GM19463 (cell line): ENCODE results near the gene AP1S3.

Experiments used
- ATAC-seq: cut with Tn5 transposase; IDR thresholded peaks from one replicate; pipeline ENCODE4 v1.9.1; 2021; ENCODE audit warnings: mild to moderate bottlenecking, moderate library complexity; ENCODE audit not compliant: unreplicated experiment

AP1S3 gene

GRCh38 chr2:223764796-223765195, 72.6 kb downstream of the AP1S3 start:
- no peak for ATAC-seq

- no peak for ATAC-seq
These were observed 74.5 kb downstream of the AP1S3 start for GRCh38 chr2:223762853-223763252.

GRCh38 chr2:223761746-223762145, 75.6 kb downstream of the AP1S3 start:
- ATAC-seq: peak; percentile 58

GRCh38 chr2:223760838-223761502, 76.4 kb downstream of the AP1S3 start:
- peak; percentile 88 for ATAC-seq

- ATAC-seq: no peak
These were observed 77.6 kb downstream of the AP1S3 start for GRCh38 chr2:223759569-223760430.

- no peak for ATAC-seq
These were observed 79.1 kb downstream of the AP1S3 start for GRCh38 chr2:223758131-223758840.

GRCh38 chr2:223753940-223754339, 83.4 kb downstream of the AP1S3 start:
- ATAC-seq: no peak

GRCh38 chr2:223751012-223751411, 86.4 kb downstream of the AP1S3 start:
- no peak for ATAC-seq

GRCh38 chr2:223747392-223748042, 89.9 kb downstream of the AP1S3 start:
- no peak for ATAC-seq

GRCh38 chr2:223746611-223747010, 90.8 kb downstream of the AP1S3 start:
- ATAC-seq: no peak

- no peak for ATAC-seq
These were observed 92.8 kb downstream of the AP1S3 start for GRCh38 chr2:223744580-223744979.

GRCh38 chr2:223740679-223741078, 96.7 kb downstream of the AP1S3 start:
- no peak for ATAC-seq

GRCh38 chr2:223737207-223737606, 100.2 kb downstream of the AP1S3 start:
- ATAC-seq: no peak

GRCh38 chr2:223736488-223736887, 100.9 kb downstream of the AP1S3 start:
- ATAC-seq: no peak

- no peak for ATAC-seq
These were observed 101.6 kb downstream of the AP1S3 start for GRCh38 chr2:223735659-223736244.

- no peak for ATAC-seq
These were observed 102.2 kb downstream of the AP1S3 start for GRCh38 chr2:223735035-223735640.

- ATAC-seq: no peak
These were observed 103.0 kb downstream of the AP1S3 start for GRCh38 chr2:223734346-223734745.

GRCh38 chr2:223732346-223732745, 105.0 kb downstream of the AP1S3 start:
- no peak for ATAC-seq

GRCh38 chr2:223731503-223731902, 105.9 kb downstream of the AP1S3 start:
- ATAC-seq: no peak

GRCh38 chr2:223729781-223730180, 107.6 kb downstream of the AP1S3 start:
- no peak for ATAC-seq
